H1 (cell line): ENCODE data around the gene ATM. TPM values are rescaled to one million over a fixed set of nuclear protein-coding genes. Genes with fewer than 3 reads are reported as not detected.

Source experiments
- CTCF ChIA-PET: fragments of 300-600 bp; sonication (Branson Sonifier 250); formaldehyde crosslinking; loops from one replicate; lab custom pipeline; 2021; ENCODE audit not compliant: partially characterized antibody; lab: Charles Lee
- POLR2A ChIA-PET: fragments of 300-600 bp; sonication (Branson Sonifier 250); formaldehyde crosslinking; loops from one replicate; lab custom pipeline; 2021; ENCODE audit warnings: inconsistent platforms; ENCODE audit not compliant: partially characterized antibody; lab: Charles Lee
- DNase-seq, 2 experiments: peaks; one replicate each; pipeline versions ENCODE4 v3.0.0 to v3.0.0-alpha.2; 2010 to 2022; ENCODE audit warnings: low spot score in 2 of 2, low read depth in 1 of 2, mixed read lengths in 1 of 2
- FAIRE-seq: peaks from 2 replicates; lab custom pipeline; 2011; peaks lifted over from hg19 to GRCh38; lab: Jason Lieb, UNC
- H2AFZ ChIP-seq: 2 replicates; pipeline ENCODE4 v1.8.1; 2012; ENCODE audit warnings: low read length, inconsistent platforms
- H2AK5ac ChIP-seq: 2 replicates; pipeline ENCODE4 v1.6.1; 2013; ENCODE audit warnings: low read depth, low read length
- H2BK120ac ChIP-seq: replicated peaks from 2 replicates; pipeline ENCODE3; 2013; ENCODE audit warnings: low read depth, low read length, inconsistent platforms
- H2BK12ac ChIP-seq: 2 replicates; pipeline ENCODE4 v1.6.1; 2013; ENCODE audit warnings: low read depth, low read length
- H2BK15ac ChIP-seq: 2 replicates; pipeline ENCODE4 v1.6.1; 2013; ENCODE audit warnings: low read length
- H2BK20ac ChIP-seq: 2 replicates; pipeline ENCODE4 v1.6.1; 2013; ENCODE audit warnings: low read length
- H2BK5ac ChIP-seq: 2 replicates; pipeline ENCODE4 v1.6.1; 2013; ENCODE audit warnings: low read depth, low read length
- H3K14ac ChIP-seq: 2 replicates; pipeline ENCODE4 v1.6.1; 2013; ENCODE audit warnings: inconsistent platforms; ENCODE audit not compliant: insufficient read length
- H3K18ac ChIP-seq: 2 replicates; pipeline ENCODE4 v1.6.1; 2013; ENCODE audit warnings: low read length; ENCODE audit errors: extremely low read depth
- H3K23ac ChIP-seq: 2 replicates; pipeline ENCODE4 v1.6.1; 2013; ENCODE audit warnings: inconsistent platforms; ENCODE audit not compliant: insufficient read length
- H3K23me2 ChIP-seq: 2 replicates; pipeline ENCODE4 v1.6.1; 2013; ENCODE audit warnings: low read depth, low read length
- H3K27ac ChIP-seq: 2 replicates; pipeline ENCODE4 v1.6.1; 2011; ENCODE audit warnings: low read depth, low read length, inconsistent platforms
- H3K27me3 ChIP-seq, 4 experiments: replicated peaks in 1 of 4; 1 replicate in 1 of 4; 2 replicates in 3 of 4; pipeline versions ENCODE4 v1.6.1 to v1.8.1; 2011 to 2013; ENCODE audit warnings: low read length in 3 of 4, mild to moderate bottlenecking in 3 of 4, inconsistent platforms in 2 of 4, mixed read lengths in 2 of 4, moderate library complexity in 1 of 4; ENCODE audit not compliant: control insufficient read depth in 3 of 4, insufficient read depth in 3 of 4; ENCODE audit errors: extremely low read depth in 1 of 4
- H3K36me3 ChIP-seq, 4 experiments: 2 replicates each; pipeline versions ENCODE4 v1.6.1 to v1.8.1; 2011 to 2013; ENCODE audit warnings: mild to moderate bottlenecking in 4 of 4, low read length in 3 of 4, moderate library complexity in 2 of 4, control low read depth in 1 of 4, inconsistent platforms in 1 of 4; ENCODE audit not compliant: insufficient read depth in 4 of 4, control insufficient read depth in 2 of 4
- H3K4ac ChIP-seq: replicated peaks from 2 replicates; pipeline ENCODE3; 2013; ENCODE audit warnings: low read length, low read depth, mixed read lengths, inconsistent platforms; ENCODE audit not compliant: insufficient read length
- H3K4me1 ChIP-seq, 4 experiments: replicated peaks in 1 of 4; 1 replicate in 1 of 4; 2 replicates in 3 of 4; pipeline versions ENCODE4 v1.6.1 to v1.8.1; 2011 to 2013; ENCODE audit warnings: low read length in 3 of 4, inconsistent platforms in 2 of 4, mixed read lengths in 1 of 4; ENCODE audit not compliant: insufficient read depth in 4 of 4, control insufficient read depth in 3 of 4
- H3K4me2 ChIP-seq, 2 experiments: 2 replicates each; pipeline versions ENCODE4 v1.6.1 to v1.8.1; 2011 to 2013; ENCODE audit warnings: low read depth in 2 of 2, low read length in 2 of 2, control low read depth in 1 of 2, inconsistent platforms in 1 of 2, mild to moderate bottlenecking in 1 of 2; ENCODE audit not compliant: insufficient read depth in 1 of 2
- H3K4me3 ChIP-seq, 4 experiments: fragments of 200-600, 300-600 bp in 1 of 4; sonication (generic), shearing (Covaris generic), sonication (Bioruptor Twin) in 1 of 4; 2 replicates each; pipeline versions ENCODE4 v1.5.1 to v1.8.1; 2011 to 2016; ENCODE audit warnings: low read length in 4 of 4, low read depth in 3 of 4, control low read depth in 2 of 4, inconsistent platforms in 2 of 4, mild to moderate bottlenecking in 2 of 4, mixed read lengths in 1 of 4, moderate library complexity in 1 of 4; ENCODE audit not compliant: insufficient read depth in 2 of 4; ENCODE audit errors: extremely low read depth in 1 of 4
- H3K56ac ChIP-seq: replicated peaks from 2 replicates; pipeline ENCODE3; 2013; ENCODE audit warnings: low read depth, mild to moderate bottlenecking, mixed read lengths, low read length, inconsistent platforms; ENCODE audit not compliant: insufficient read length
- H3K79me1 ChIP-seq: 2 replicates; pipeline ENCODE4 v1.6.1; 2013; ENCODE audit warnings: low read depth, low read length, control low read depth
- H3K79me2 ChIP-seq, 2 experiments: 2 replicates each; pipeline versions ENCODE4 v1.6.1 to v1.8.1; 2012 to 2013; ENCODE audit warnings: low read length in 2 of 2, mild to moderate bottlenecking in 2 of 2, inconsistent platforms in 1 of 2; ENCODE audit not compliant: insufficient read depth in 2 of 2, control insufficient read depth in 1 of 2
- H3K9ac ChIP-seq, 4 experiments: replicated peaks in 1 of 4; 1 replicate in 1 of 4; 2 replicates in 3 of 4; pipeline versions ENCODE4 v1.6.1 to v1.8.1; 2011 to 2013; ENCODE audit warnings: low read depth in 3 of 4, low read length in 3 of 4, control low read depth in 2 of 4, mild to moderate bottlenecking in 2 of 4, moderate library complexity in 2 of 4, inconsistent platforms in 1 of 4; ENCODE audit errors: extremely low read depth in 1 of 4
- H3K9me3 ChIP-seq, 2 experiments: 2 replicates each; pipeline versions ENCODE4 v1.6.1 to v1.8.1; 2012 to 2013; ENCODE audit warnings: mild to moderate bottlenecking in 2 of 2, moderate library complexity in 2 of 2, control low read depth in 1 of 2, inconsistent platforms in 1 of 2, low read depth in 1 of 2, low read length in 1 of 2, mixed read lengths in 1 of 2; ENCODE audit not compliant: insufficient read depth in 2 of 2
- H4K20me1 ChIP-seq, 2 experiments: replicated peaks in 1 of 2; 2 replicates each; pipeline versions ENCODE3 to v1.8.1; 2011 to 2013; ENCODE audit warnings: inconsistent platforms in 2 of 2, low read length in 2 of 2, mild to moderate bottlenecking in 1 of 2; ENCODE audit not compliant: insufficient read depth in 2 of 2, control insufficient read depth in 1 of 2
- H4K5ac ChIP-seq: 2 replicates; pipeline ENCODE4 v1.6.1; 2013; ENCODE audit warnings: low read length, low read depth, mixed read lengths, inconsistent platforms; ENCODE audit not compliant: insufficient read length
- H4K8ac ChIP-seq: 2 replicates; pipeline ENCODE4 v1.8.0; 2013; ENCODE audit warnings: mild to moderate bottlenecking, moderate library complexity, low read length, inconsistent platforms; ENCODE audit not compliant: insufficient read depth; ENCODE audit errors: extremely low read depth
- H4K91ac ChIP-seq: replicated peaks from 2 replicates; pipeline ENCODE3; 2013; ENCODE audit warnings: low read length, mixed read lengths, inconsistent platforms; ENCODE audit not compliant: insufficient read length
- BRCA1 ChIP-seq: IDR thresholded peaks from 2 replicates; pipeline ENCODE4 v1.6.1; 2012; ENCODE audit warnings: low read depth, low read length, improper control_type of control experiment
- CREB1 ChIP-seq: IDR thresholded peaks from 2 replicates; pipeline ENCODE4 v1.6.1; 2012; ENCODE audit warnings: inconsistent platforms
- EGR1 ChIP-seq: IDR thresholded peaks from 2 replicates; pipeline ENCODE4 v1.6.1; 2011; ENCODE audit warnings: low read depth, low read length, borderline replicate concordance
- EZH2 ChIP-seq: fragments of 200-600 bp; sonication (generic); IDR thresholded peaks from 2 replicates; pipeline ENCODE4 v1.7.1; 2012; ENCODE audit warnings: low read depth, mild to moderate bottlenecking, moderate library complexity, low read length, inconsistent platforms; ENCODE audit not compliant: severe bottlenecking
- GABPA ChIP-seq: IDR thresholded peaks from 2 replicates; pipeline ENCODE4 v1.6.1; 2011; ENCODE audit warnings: mild to moderate bottlenecking, low read length, moderate library complexity, borderline replicate concordance; ENCODE audit not compliant: insufficient read depth
- JUND ChIP-seq: IDR thresholded peaks from 2 replicates; pipeline ENCODE4 v1.6.1; 2011; ENCODE audit warnings: mild to moderate bottlenecking, improper control_type of control experiment, low read length
- KDM1A ChIP-seq: fragments of 200-600, 300-600 bp; sonication (generic); IDR thresholded peaks from 2 replicates; pipeline ENCODE4 v1.7.1; 2016; ENCODE audit warnings: mild to moderate bottlenecking, low read length, borderline replicate concordance
- RFX5 ChIP-seq: IDR thresholded peaks from 2 replicates; pipeline ENCODE4 v1.6.1; 2011; ENCODE audit warnings: low read depth, low read length, improper control_type of control experiment, borderline replicate concordance
- SP2 ChIP-seq: IDR thresholded peaks from 2 replicates; pipeline ENCODE4 v1.6.1; 2012; ENCODE audit warnings: mild to moderate bottlenecking, low read length, inconsistent platforms
- SP4 ChIP-seq: IDR thresholded peaks from 2 replicates; pipeline ENCODE4 v1.6.1; 2012; ENCODE audit warnings: low read length, inconsistent platforms
- TAF1 ChIP-seq: IDR thresholded peaks from 2 replicates; pipeline ENCODE4 v1.6.1; 2011; ENCODE audit warnings: mild to moderate bottlenecking, low read depth, low read length
- TBP ChIP-seq: IDR thresholded peaks from 2 replicates; pipeline ENCODE4 v1.6.1; 2011; ENCODE audit warnings: low read depth, low read length, improper control_type of control experiment
- TCF12 ChIP-seq: IDR thresholded peaks from 2 replicates; pipeline ENCODE4 v1.6.1; 2011; ENCODE audit warnings: low read depth, mild to moderate bottlenecking, low read length
- polyA plus RNA-seq, 7 experiments: library from polyadenylated mRNA; depleted of rRNA in 3 of 7; stranded (reverse) in 5 of 7; unstranded in 2 of 7; fragments of >200 nt in 5 of 7; fragments of 200-250 nt in 2 of 7; gene quantifications; 1 replicate in 5 of 7; 2 replicates in 1 of 7; 4 replicates in 1 of 7; pipeline versions ENCODE4 v1.2.1 to v1.2.3, GENCODE V29; 2011 to 2013; ENCODE audit warnings: missing spikeins in 2 of 7, mixed read lengths in 2 of 7
- total RNA-seq: library from RNA; stranded (reverse); fragmentation: NEBNext Ultra II Directional; extraction: Animal tissue kit (Norgen Biotek cat#: 25700); gene quantifications from 2 replicates; pipeline ENCODE4 v1.2.1, GENCODE V29; 2021
- TF ChIP-seq, protein P1 (sequence below): IDR thresholded peaks from 2 replicates; pipeline ENCODE4 v1.6.1; 2012; ENCODE audit warnings: low read length, inconsistent platforms

ATM gene
- total and polyA plus RNA-seq, 2 of the 8 experiments (the other 6 are each of a cell fraction or from before 2014, with no cell fraction given) = 14.9 to 55.4 TPM

DNA sequence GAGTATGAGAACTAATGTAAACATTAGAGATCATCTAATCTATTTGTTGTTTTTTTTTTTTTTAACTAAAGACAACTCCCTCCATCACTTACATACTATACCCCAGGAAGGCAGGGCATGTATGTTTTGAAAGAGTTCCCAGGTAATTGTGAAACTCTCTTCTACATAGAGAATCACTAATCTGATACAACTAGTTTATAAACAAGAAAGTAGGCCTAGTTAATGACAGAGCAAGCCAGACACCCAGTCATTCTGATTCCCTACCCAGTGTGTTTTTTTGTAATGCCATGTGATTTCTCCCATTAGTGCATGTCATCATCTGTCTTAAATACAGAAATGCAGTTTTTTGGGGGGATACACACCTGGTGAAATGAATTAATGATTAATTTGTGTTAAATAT, 123.6 kb downstream of the ATM start:
- Histone ChIP-seq H2BK15ac (no peak overlapping the region), H3K36me3 (peaks cover 2 to 18% (median 6%) of the 10 kb centered on the region in 4 experiments; a peak in 5 of 8 replicates), H2BK20ac (no peak overlapping the region), H3K79me2 (no peaks in the 10 kb centered on the region), H3K9me3 (no peaks in the 10 kb centered on the region), H4K5ac (no peak overlapping the region), H2BK120ac (no peak overlapping the region), H3K27me3 (no peaks in the 10 kb centered on the region), H3K4ac (no peak overlapping the region), H3K4me3 (no peak overlapping the region), H2AK5ac (no peak overlapping the region), H3K9ac (no peak overlapping the region), H3K27ac (no peak overlapping the region), H4K8ac (no peak overlapping the region), H4K20me1 (no peaks in the 10 kb centered on the region), H3K4me2 (no peak overlapping the region), H3K23ac (no peak overlapping the region), H3K4me1 (no peaks in the 10 kb centered on the region), H3K14ac (no peak overlapping the region), H4K91ac (no peak overlapping the region), H2BK12ac (no peak overlapping the region), H3K18ac (no peak overlapping the region), H3K79me1 (no peaks in the 10 kb centered on the region), H3K23me2 (no peaks in the 10 kb centered on the region; the same call in 1 of the 2 replicates), H3K56ac (no peak overlapping the region), H2BK5ac (no peak overlapping the region), H2AFZ (no peak overlapping the region)
- FAIRE-seq = no peak
- POLR2A ChIA-PET = no interaction called here
- CTCF ChIA-PET = no interaction called here
- DNase-seq = no peak
- TF ChIP-seq EGR1 (no peak), TAF1 (no peak), GABPA (no peak), CREB1 (no peak), SP2 (no peak), TBP (no peak), JUND (no peak), BRCA1 (no peak), KDM1A (no peak), TCF12 (no peak), SP4 (no peak), EZH2 (no peak), RFX5 (no peak)
- TF ChIP-seq, protein P1, sequence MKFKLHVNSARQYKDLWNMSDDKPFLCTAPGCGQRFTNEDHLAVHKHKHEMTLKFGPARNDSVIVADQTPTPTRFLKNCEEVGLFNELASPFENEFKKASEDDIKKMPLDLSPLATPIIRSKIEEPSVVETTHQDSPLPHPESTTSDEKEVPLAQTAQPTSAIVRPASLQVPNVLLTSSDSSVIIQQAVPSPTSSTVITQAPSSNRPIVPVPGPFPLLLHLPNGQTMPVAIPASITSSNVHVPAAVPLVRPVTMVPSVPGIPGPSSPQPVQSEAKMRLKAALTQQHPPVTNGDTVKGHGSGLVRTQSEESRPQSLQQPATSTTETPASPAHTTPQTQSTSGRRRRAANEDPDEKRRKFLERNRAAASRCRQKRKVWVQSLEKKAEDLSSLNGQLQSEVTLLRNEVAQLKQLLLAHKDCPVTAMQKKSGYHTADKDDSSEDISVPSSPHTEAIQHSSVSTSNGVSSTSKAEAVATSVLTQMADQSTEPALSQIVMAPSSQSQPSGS = no peak
